H9 (cell line): ENCODE measurements around the gene PCDHB9. TPM values are rescaled to one million over a fixed set of nuclear protein-coding genes. Genes with fewer than 3 reads are reported as not detected.

Source experiments
- DNase-seq: peaks from one replicate; pipeline ENCODE4 v3.0.0-alpha.2; 2017
- H2AFZ ChIP-seq: one replicate; pipeline ENCODE4 v1.6.1; 2013; ENCODE audit warnings: mild to moderate bottlenecking, low read length, control low read depth, moderate library complexity
- H2AK5ac ChIP-seq: 2 replicates; pipeline ENCODE4 v1.6.1; 2013; ENCODE audit warnings: low read length, control low read depth, mixed read lengths; ENCODE audit not compliant: insufficient read length
- H2BK120ac ChIP-seq: one replicate; pipeline ENCODE4 v1.6.1; 2013; ENCODE audit warnings: low read depth, mild to moderate bottlenecking, low read length, control low read depth, inconsistent platforms; ENCODE audit not compliant: poor library complexity, severe bottlenecking
- H2BK12ac ChIP-seq: 2 replicates; pipeline ENCODE4 v1.6.1; 2013; ENCODE audit warnings: low read length, control low read depth, mixed read lengths, low read depth; ENCODE audit not compliant: insufficient read length
- H2BK15ac ChIP-seq: 2 replicates; pipeline ENCODE4 v1.6.1; 2013; ENCODE audit warnings: low read depth, low read length, control low read depth
- H2BK20ac ChIP-seq: one replicate; pipeline ENCODE4 v1.6.1; 2013; ENCODE audit warnings: low read depth, mild to moderate bottlenecking, low read length, control low read depth, inconsistent platforms; ENCODE audit not compliant: poor library complexity, severe bottlenecking
- H2BK5ac ChIP-seq: 2 replicates; pipeline ENCODE4 v1.6.1; 2013; ENCODE audit warnings: low read length, control low read depth, mixed read lengths; ENCODE audit not compliant: insufficient read length
- H3K14ac ChIP-seq: 2 replicates; pipeline ENCODE4 v1.6.1; 2013; ENCODE audit warnings: low read length, control low read depth; ENCODE audit not compliant: insufficient read depth
- H3K18ac ChIP-seq: 2 replicates; pipeline ENCODE4 v1.6.1; 2013; ENCODE audit warnings: low read depth, mild to moderate bottlenecking, mixed read lengths, low read length, control low read depth; ENCODE audit not compliant: insufficient read length
- H3K23ac ChIP-seq: 2 replicates; pipeline ENCODE4 v1.6.1; 2013; ENCODE audit warnings: low read length, control low read depth, mixed read lengths, low read depth; ENCODE audit not compliant: insufficient read length
- H3K23me2 ChIP-seq: 2 replicates; pipeline ENCODE4 v1.6.1; 2013; ENCODE audit warnings: low read depth, mild to moderate bottlenecking, mixed read lengths, low read length, control low read depth; ENCODE audit not compliant: insufficient read length, poor library complexity, severe bottlenecking
- H3K27ac ChIP-seq: 2 replicates; pipeline ENCODE4 v1.5.1; 2013; ENCODE audit warnings: low read length, control low read depth, mixed read lengths, low read depth; ENCODE audit not compliant: insufficient read length
- H3K27me3 ChIP-seq: 2 replicates; pipeline ENCODE4 v1.6.1; 2013; ENCODE audit warnings: low read length, control low read depth, inconsistent platforms; ENCODE audit not compliant: insufficient read depth
- H3K4ac ChIP-seq: 2 replicates; pipeline ENCODE4 v1.6.1; 2013; ENCODE audit warnings: low read depth, mild to moderate bottlenecking, control low read depth, inconsistent platforms, low read length, moderate library complexity
- H3K4me1 ChIP-seq: 2 replicates; pipeline ENCODE4 v1.6.1; 2013; ENCODE audit warnings: low read length, control low read depth, inconsistent platforms; ENCODE audit not compliant: insufficient read depth
- H3K4me2 ChIP-seq: 2 replicates; pipeline ENCODE4 v1.6.1; 2013; ENCODE audit warnings: low read length, control low read depth, mixed read lengths; ENCODE audit not compliant: insufficient read length, insufficient read depth
- H3K56ac ChIP-seq: 2 replicates; pipeline ENCODE4 v1.6.1; 2013; ENCODE audit warnings: low read depth, mild to moderate bottlenecking, mixed read lengths, low read length, control low read depth; ENCODE audit not compliant: insufficient read length
- H3K79me1 ChIP-seq: 2 replicates; pipeline ENCODE4 v1.6.1; 2013; ENCODE audit warnings: low read depth, mild to moderate bottlenecking, moderate library complexity, low read length, control low read depth, inconsistent platforms; ENCODE audit not compliant: insufficient read depth, poor library complexity, severe bottlenecking
- H3K79me2 ChIP-seq: 2 replicates; pipeline ENCODE4 v1.6.1; 2013; ENCODE audit warnings: low read length, control low read depth, inconsistent platforms; ENCODE audit not compliant: insufficient read depth
- H3K9ac ChIP-seq: 2 replicates; pipeline ENCODE4 v1.6.1; 2013; ENCODE audit warnings: low read length, control low read depth, mixed read lengths; ENCODE audit not compliant: insufficient read length; ENCODE audit errors: extremely low read depth
- H3K9me3 ChIP-seq: one replicate; pipeline ENCODE4 v1.6.1; 2013; ENCODE audit warnings: low read depth, low read length, inconsistent platforms; ENCODE audit not compliant: control insufficient read depth
- H3T11ph ChIP-seq: one replicate; pipeline ENCODE4 v1.6.1; 2013; ENCODE audit warnings: mild to moderate bottlenecking, low read length, control low read depth, inconsistent platforms
- H4K20me1 ChIP-seq: one replicate; pipeline ENCODE4 v1.6.1; 2013; ENCODE audit not compliant: control insufficient read depth, insufficient read length, insufficient read depth
- H4K5ac ChIP-seq: 2 replicates; pipeline ENCODE4 v1.6.1; 2013; ENCODE audit warnings: low read depth, mild to moderate bottlenecking, mixed read lengths, low read length, control low read depth; ENCODE audit not compliant: insufficient read length
- H4K8ac ChIP-seq: replicated peaks from 2 replicates; pipeline ENCODE4 v1.6.1; 2013; ENCODE audit warnings: low read length, control low read depth, mixed read lengths, low read depth; ENCODE audit not compliant: insufficient read length
- H4K91ac ChIP-seq: 2 replicates; pipeline ENCODE4 v1.6.1; 2013; ENCODE audit warnings: low read depth, mild to moderate bottlenecking, moderate library complexity, mixed read lengths, low read length, control low read depth; ENCODE audit not compliant: insufficient read length
- H3K27ac Mint-ChIP-seq, 3 experiments: 2 replicates in 2 of 3; 3 replicates in 1 of 3; pipeline ENCODE4 v1.8.0; 2020 to 2021; ENCODE audit warnings: mixed read lengths in 3 of 3, mild to moderate bottlenecking in 1 of 3, moderate library complexity in 1 of 3
- H3K27me3 Mint-ChIP-seq: 2 replicates; pipeline ENCODE4 v1.8.0; 2021; ENCODE audit warnings: low read depth, mild to moderate bottlenecking, moderate library complexity, mixed read lengths
- H3K36me3 Mint-ChIP-seq, 3 experiments: 2 replicates in 2 of 3; 3 replicates in 1 of 3; pipeline ENCODE4 v1.8.0; 2020 to 2021; ENCODE audit warnings: low read depth in 3 of 3, mixed read lengths in 3 of 3; ENCODE audit not compliant: insufficient read depth in 1 of 3
- H3K4me1 Mint-ChIP-seq, 2 experiments: 2 replicates each; pipeline ENCODE4 v1.8.0; 2020; ENCODE audit warnings: mixed read lengths in 2 of 2
- H3K4me3 Mint-ChIP-seq, 2 experiments: 2 replicates in 1 of 2; 3 replicates in 1 of 2; pipeline ENCODE4 v1.8.0; 2020 to 2021; ENCODE audit warnings: mild to moderate bottlenecking in 2 of 2, mixed read lengths in 2 of 2, moderate library complexity in 1 of 2
- H3K9me3 Mint-ChIP-seq, 2 experiments: 2 replicates in 1 of 2; 3 replicates in 1 of 2; pipeline ENCODE4 v1.8.0; 2020; ENCODE audit warnings: mild to moderate bottlenecking in 2 of 2, mixed read lengths in 2 of 2, moderate library complexity in 1 of 2
- CTCF ChIP-seq: fragments of 200-600 bp; sonication (generic); conservative IDR thresholded peaks from 3 replicates; pipeline ENCODE4 v1.8.0; 2021; ENCODE audit warnings: antibody characterized with exemption, mild to moderate bottlenecking
- WGBS: extraction: QIAGEN DNeasy Blood & Tissue Kit; methylation state at CpG from one replicate; pipeline ENCODE4 v1.1.7; 2013; ENCODE audit warnings: missing lambda C conversion rate, low lambda C conversion rate, mixed read lengths; ENCODE audit not compliant: insufficient read length; ENCODE audit errors: extremely low coverage; 5-methylcytosine and 5-hydroxymethylcytosine counted together
- total RNA-seq: library from RNA; stranded (reverse); gene quantifications from 2 replicates; pipeline ENCODE4 v1.2.1, GENCODE V29; 2021

PCDHB9 gene
- total RNA-seq, 1 experiment from 2014 or later: 2.6 TPM

- peaks cover 10% of the 10 kb centered on the region for H3K27me3 Mint-ChIP-seq
- H3K18ac ChIP-seq: no peak within 1 kb of the TSS
- no peaks in the 10 kb centered on the region for H3K79me1 ChIP-seq
- no peaks in the 10 kb centered on the region for H4K20me1 ChIP-seq
- H3K4me3 Mint-ChIP-seq: no peak within 1 kb of the TSS
- no peak within 1 kb of the TSS for H3K56ac ChIP-seq
- no peak within 1 kb of the TSS for H3K27ac Mint-ChIP-seq
- DNase-seq: no peak
- no peak within 1 kb of the TSS for H2AK5ac ChIP-seq
- H2AFZ ChIP-seq: no peak within 1 kb of the TSS
- H3K36me3 Mint-ChIP-seq: peaks cover 0 to 20% (median 1%) of the 10 kb centered on the region in 3 experiments; a peak in 5 of 7 replicates
- H3K4me1 ChIP-seq: no peaks in the 10 kb centered on the region
- no peak within 1 kb of the TSS for H4K5ac ChIP-seq
- no peak within 1 kb of the TSS for H3K23ac ChIP-seq
- no peaks in the 10 kb centered on the region for H3K27me3 ChIP-seq
- no peak within 1 kb of the TSS for H3T11ph ChIP-seq
- H2BK20ac ChIP-seq: no peak within 1 kb of the TSS
- H3K27ac ChIP-seq: no peak within 1 kb of the TSS
- TF ChIP-seq CTCF: peak; percentile 61; the same call in 2 of the 3 replicates
- H4K91ac ChIP-seq: no peak within 1 kb of the TSS
- H3K4ac ChIP-seq: no peak within 1 kb of the TSS
- no peaks in the 10 kb centered on the region for H3K23me2 ChIP-seq
- H2BK5ac ChIP-seq: no peak within 1 kb of the TSS
- H3K4me1 Mint-ChIP-seq: no peaks in the 10 kb centered on the region
- no peaks in the 10 kb centered on the region for H3K79me2 ChIP-seq
- no peak within 1 kb of the TSS for H3K9ac ChIP-seq
- peaks cover 9% of the 10 kb centered on the region for H3K9me3 ChIP-seq
- no peak within 1 kb of the TSS; the same call in 1 of the 2 replicates for H3K14ac ChIP-seq
- WGBS: no CpG with 5 or more reads among the region's 18 CpGs
- no peak within 1 kb of the TSS for H3K4me2 ChIP-seq
- no peak within 1 kb of the TSS for H2BK12ac ChIP-seq
- no peak within 1 kb of the TSS for H2BK120ac ChIP-seq
- H3K9me3 Mint-ChIP-seq: peaks cover 27 to 29% of the 10 kb centered on the region in 2 experiments
- H2BK15ac ChIP-seq: no peak within 1 kb of the TSS
- no peak within 1 kb of the TSS for H4K8ac ChIP-seq
Measured at GRCh38 chr5:141149812-141150211, 37.1 kb upstream of the PCDHB9 start, which contains the start of gene PCDHB6. Gene PCDHB6 (plus strand): TSS chr5:141150057. CDS start chr5:141150258, 201 bp downstream.
